ENCODE results near the gene SP3. TPM values are rescaled to one million over a fixed set of nuclear protein-coding genes. Genes with fewer than 3 reads are reported as not detected.

Gene SP3
- total and polyA plus RNA-seq, 4 donors: 14.5 to 183 (median 55.2) TPM

GRCh38 chr2:173955867-173956266, 9.3 kb downstream of the SP3 start:
- Histone ChIP-seq H3K27me3 (ENCODE audit: control insufficient read depth in 3 of 3, insufficient read depth in 3 of 3, low read length in 2 of 3) (no peaks in the 10 kb centered on the region), H3K27ac (ENCODE audit: low read depth in 1 of 2, low read length in 1 of 2) (no peak overlapping the region), H3K36me3 (ENCODE audit: control insufficient read depth in 4 of 4, insufficient read depth in 4 of 4, low read length in 4 of 4) (peaks cover 6 to 35% (median 20%) of the 10 kb centered on the region in 4 donors), H3K4me3 (no peak overlapping the region), H3K4me1 (ENCODE audit: control insufficient read depth in 5 of 5, insufficient read depth in 5 of 5, low read length in 5 of 5) (peaks cover 2 to 18% (median 7%) of the 10 kb centered on the region in 5 donors), H3K9me3 (ENCODE audit: control insufficient read depth in 4 of 4, insufficient read depth in 3 of 4, low read length in 3 of 4) (peaks cover 0 to 3% (median 0%) of the 10 kb centered on the region in 4 donors), H3K9ac (ENCODE audit: insufficient read depth in 1 of 2, low read length in 2 of 2) (no peak overlapping the region)
- 73 to 87% methylated on average over 2 of the region's 2 CpGs for WGBS, 2 donors
- TF ChIP-seq, protein P1, sequence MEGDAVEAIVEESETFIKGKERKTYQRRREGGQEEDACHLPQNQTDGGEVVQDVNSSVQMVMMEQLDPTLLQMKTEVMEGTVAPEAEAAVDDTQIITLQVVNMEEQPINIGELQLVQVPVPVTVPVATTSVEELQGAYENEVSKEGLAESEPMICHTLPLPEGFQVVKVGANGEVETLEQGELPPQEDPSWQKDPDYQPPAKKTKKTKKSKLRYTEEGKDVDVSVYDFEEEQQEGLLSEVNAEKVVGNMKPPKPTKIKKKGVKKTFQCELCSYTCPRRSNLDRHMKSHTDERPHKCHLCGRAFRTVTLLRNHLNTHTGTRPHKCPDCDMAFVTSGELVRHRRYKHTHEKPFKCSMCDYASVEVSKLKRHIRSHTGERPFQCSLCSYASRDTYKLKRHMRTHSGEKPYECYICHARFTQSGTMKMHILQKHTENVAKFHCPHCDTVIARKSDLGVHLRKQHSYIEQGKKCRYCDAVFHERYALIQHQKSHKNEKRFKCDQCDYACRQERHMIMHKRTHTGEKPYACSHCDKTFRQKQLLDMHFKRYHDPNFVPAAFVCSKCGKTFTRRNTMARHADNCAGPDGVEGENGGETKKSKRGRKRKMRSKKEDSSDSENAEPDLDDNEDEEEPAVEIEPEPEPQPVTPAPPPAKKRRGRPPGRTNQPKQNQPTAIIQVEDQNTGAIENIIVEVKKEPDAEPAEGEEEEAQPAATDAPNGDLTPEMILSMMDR (IDR thresholded peaks at IDR 0.05; ENCODE audit: control extremely low read depth, extremely low read depth): no peak
- DNase-seq: no peak
- no peak for ATAC-seq (ENCODE audit: insufficient read depth, low FRiP score)

DNA sequence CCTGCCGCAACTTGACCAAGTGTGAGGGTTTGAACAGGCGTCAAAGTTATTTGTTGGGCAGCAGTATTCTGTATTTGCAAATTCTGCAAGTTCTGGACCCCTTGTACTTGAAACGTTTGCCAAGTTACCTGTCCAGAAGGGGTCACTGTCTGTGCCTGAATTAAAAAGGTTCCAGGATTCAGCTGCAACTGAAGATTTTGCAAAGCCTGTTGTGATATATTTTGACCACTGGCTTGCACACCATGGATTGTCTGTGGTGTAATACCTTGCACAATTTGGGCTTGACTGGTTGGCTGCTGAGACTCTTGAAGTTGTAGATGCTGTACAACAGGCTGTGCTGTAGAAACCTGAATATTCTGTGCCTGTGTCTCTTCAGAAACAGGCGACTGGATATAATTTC, 10.2 kb downstream of the SP3 start:
- Histone ChIP-seq H3K4me1 (ENCODE audit: control insufficient read depth in 5 of 5, insufficient read depth in 5 of 5, low read length in 5 of 5) (peaks cover 3 to 18% (median 7%) of the 10 kb centered on the region in 5 donors), H3K27ac (ENCODE audit: low read depth in 1 of 2, low read length in 1 of 2) (no peak overlapping the region), H3K9me3 (ENCODE audit: control insufficient read depth in 4 of 4, insufficient read depth in 3 of 4, low read length in 3 of 4) (peaks cover 0 to 2% (median 0%) of the 10 kb centered on the region in 4 donors), H3K27me3 (ENCODE audit: control insufficient read depth in 3 of 3, insufficient read depth in 3 of 3, low read length in 2 of 3) (no peaks in the 10 kb centered on the region), H3K36me3 (ENCODE audit: control insufficient read depth in 4 of 4, insufficient read depth in 4 of 4, low read length in 4 of 4) (peaks cover 6 to 30% (median 20%) of the 10 kb centered on the region in 4 donors), H3K4me3 (no peak overlapping the region), H3K9ac (ENCODE audit: insufficient read depth in 1 of 2, low read length in 2 of 2) (no peak overlapping the region)
- DNase-seq (no peak), ATAC-seq (ENCODE audit: insufficient read depth, low FRiP score) (no peak)
- TF ChIP-seq, protein P1 (IDR thresholded peaks at IDR 0.05; ENCODE audit: control extremely low read depth, extremely low read depth): no peak
- 69 to 71% methylated on average over 4 of the region's 4 CpGs for WGBS, 2 donors

DNA sequence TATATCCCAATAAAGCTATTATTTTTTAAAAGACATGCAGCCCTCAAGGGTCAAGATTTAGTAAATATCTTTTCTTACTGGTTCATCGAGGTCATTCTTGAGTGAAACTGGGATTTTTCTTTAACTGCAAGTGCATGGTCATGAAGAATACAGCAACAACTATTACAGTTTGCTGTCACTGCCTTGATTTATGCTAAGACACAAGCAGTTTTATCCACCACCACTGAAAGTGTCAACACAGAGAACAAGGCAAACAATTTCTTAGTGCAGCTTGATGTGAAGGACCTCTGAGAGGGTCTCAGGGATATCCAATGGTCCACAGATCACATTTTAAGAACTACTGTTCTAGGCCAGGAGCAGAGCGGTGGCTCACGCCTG, 12.1 kb downstream of the SP3 start:
- WGBS, 2 donors: 92 to 100% methylated on average over 3 of the region's 3 CpGs
- Histone ChIP-seq H3K4me1 (ENCODE audit: control insufficient read depth in 5 of 5, insufficient read depth in 5 of 5, low read length in 5 of 5) (peaks cover 0 to 15% (median 7%) of the 10 kb centered on the region in 5 donors), H3K9me3 (ENCODE audit: control insufficient read depth in 4 of 4, insufficient read depth in 3 of 4, low read length in 3 of 4) (no peaks in the 10 kb centered on the region), H3K4me3 (no peak overlapping the region), H3K36me3 (ENCODE audit: control insufficient read depth in 4 of 4, insufficient read depth in 4 of 4, low read length in 4 of 4) (peaks cover 6 to 30% (median 20%) of the 10 kb centered on the region in 4 donors), H3K27me3 (ENCODE audit: control insufficient read depth in 3 of 3, insufficient read depth in 3 of 3, low read length in 2 of 3) (no peaks in the 10 kb centered on the region), H3K9ac (ENCODE audit: insufficient read depth in 1 of 2, low read length in 2 of 2) (no peak overlapping the region), H3K27ac (ENCODE audit: low read depth in 1 of 2, low read length in 1 of 2) (no peak overlapping the region)
- DNase-seq (no peak), ATAC-seq (ENCODE audit: insufficient read depth, low FRiP score) (no peak)
- TF ChIP-seq, protein P1 (IDR thresholded peaks at IDR 0.05; ENCODE audit: control extremely low read depth, extremely low read depth): no peak
